HUES48 (cell line): ENCODE results near the gene FBXL12.
"Not testable (repeated sequence)": the region's sequence is repeated elsewhere in the genome, so short reads cannot be mapped to it uniquely, and the experiment has no call there.

Experiments used
- H3K27ac ChIP-seq: one replicate; pipeline ENCODE4 v1.7.0; 2013; ENCODE audit warnings: low read depth, low read length, inconsistent platforms
- H3K27me3 ChIP-seq: 2 replicates; pipeline ENCODE4 v1.6.1; 2013; ENCODE audit warnings: mild to moderate bottlenecking, low read length; ENCODE audit not compliant: control insufficient read depth, insufficient read depth
- H3K36me3 ChIP-seq: 2 replicates; pipeline ENCODE4 v1.6.1; 2013; ENCODE audit warnings: low read length; ENCODE audit not compliant: control insufficient read depth, insufficient read depth
- H3K4me1 ChIP-seq: 2 replicates; pipeline ENCODE4 v1.6.1; 2013; ENCODE audit warnings: mild to moderate bottlenecking, low read length; ENCODE audit not compliant: control insufficient read depth, insufficient read depth
- H3K4me3 ChIP-seq: 2 replicates; pipeline ENCODE4 v1.5.1; 2013; ENCODE audit warnings: mild to moderate bottlenecking, low read depth, low read length
- H3K9ac ChIP-seq: 2 replicates; pipeline ENCODE4 v1.6.1; 2013; ENCODE audit warnings: mild to moderate bottlenecking, low read depth, low read length, moderate library complexity
- H3K9me3 ChIP-seq: 2 replicates; pipeline ENCODE4 v1.6.1; 2013; ENCODE audit warnings: low read length; ENCODE audit not compliant: control insufficient read depth, insufficient read depth

Gene FBXL12

DNA sequence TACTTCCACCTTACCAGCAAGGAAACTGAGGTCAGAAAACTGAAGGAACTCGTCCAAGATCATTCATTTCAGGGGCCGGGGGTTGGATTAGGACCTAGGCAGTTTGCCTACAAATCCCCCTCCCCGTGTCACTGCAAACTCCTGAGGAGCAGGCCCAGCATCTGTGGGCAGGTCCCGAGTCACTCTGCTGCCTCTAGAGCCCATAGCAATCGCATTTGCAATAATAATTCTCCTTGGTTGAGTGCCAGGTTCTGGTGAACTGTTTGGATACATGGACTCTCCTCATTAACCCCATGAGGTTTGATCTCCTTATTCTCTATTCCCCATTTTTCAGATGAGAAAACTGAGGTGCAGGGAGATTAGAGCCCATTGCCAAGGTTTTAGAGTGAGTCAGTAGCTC, 17.1 kb upstream of the FBXL12 start:
- Histone ChIP-seq H3K9ac (no peak overlapping the region), H3K27ac (no peak overlapping the region), H3K36me3 (peaks cover 32% of the 10 kb centered on the region)

DNA sequence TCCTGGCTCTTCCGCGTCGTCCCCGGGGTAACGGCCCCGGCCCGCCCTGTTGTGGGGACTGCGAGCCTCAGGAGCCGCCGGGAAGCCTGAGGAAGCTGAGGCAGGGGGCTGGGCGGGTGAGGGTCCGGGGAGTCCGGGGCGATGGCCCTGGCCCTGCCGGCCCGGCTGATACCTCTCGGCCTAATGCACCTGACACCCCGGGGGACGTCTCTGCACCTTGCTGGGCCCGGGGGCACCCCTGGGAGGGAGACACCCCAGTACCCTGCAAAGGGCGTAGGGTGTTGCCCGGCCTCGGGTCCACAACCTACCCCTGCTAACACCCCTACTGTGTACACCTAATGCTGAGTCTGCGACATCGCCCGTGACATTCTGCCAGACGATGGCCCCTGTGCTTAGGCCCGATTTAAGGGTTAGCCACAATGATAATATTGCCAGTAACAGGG, 16.6 kb upstream of the FBXL12 start:
- H3K27me3 ChIP-seq = no peaks in the 10 kb centered on the region

More for the DNA sequence above, 17.1 kb upstream of the FBXL12 start:
- H3K9me3 ChIP-seq = no peaks in the 10 kb centered on the region
- H3K4me3 ChIP-seq = peak overlapping the region; percentile 80
- H3K27me3 ChIP-seq = no peaks in the 10 kb centered on the region
- H3K4me1 ChIP-seq = no peaks in the 10 kb centered on the region

DNA sequence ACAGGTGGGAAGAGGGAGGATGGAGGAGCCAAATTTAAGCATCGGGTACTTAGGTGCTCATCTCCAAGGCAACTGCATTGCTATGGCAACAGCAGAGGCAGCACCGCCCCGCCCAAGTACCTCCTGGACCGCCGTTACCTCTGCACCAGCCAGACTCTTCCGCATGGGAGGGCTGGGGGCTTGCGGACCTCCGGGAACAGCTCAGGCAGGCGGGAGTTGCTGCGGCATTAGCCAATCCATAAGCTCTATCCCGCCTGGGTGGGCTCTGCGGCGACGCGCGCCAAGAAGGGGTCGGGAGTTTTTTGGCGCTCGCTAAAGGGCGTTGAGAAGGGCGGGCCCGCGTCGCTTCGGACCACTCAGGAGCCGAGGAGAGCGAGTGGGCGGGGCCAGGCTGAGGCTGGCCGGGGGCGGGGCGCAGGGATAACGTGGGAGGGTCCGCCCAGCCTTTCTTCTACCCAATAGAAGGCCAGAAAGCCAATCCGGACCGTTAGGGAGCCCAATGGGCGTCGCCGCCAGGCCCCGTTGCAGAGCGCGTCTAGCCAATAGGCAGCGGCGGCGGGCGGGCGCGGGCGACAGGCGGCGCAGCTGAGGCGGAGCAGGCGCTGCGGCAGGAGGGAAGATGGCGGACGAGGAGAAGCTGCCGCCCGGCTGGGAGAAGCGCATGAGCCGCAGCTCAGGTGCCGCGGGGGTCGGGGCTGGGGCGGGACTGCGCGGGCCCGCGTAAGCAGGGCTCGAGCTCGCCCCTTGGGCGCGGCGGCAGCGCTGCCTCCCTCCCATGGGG, 16.0 kb upstream of the FBXL12 start, which contains the start of gene PIN1:
PIN1 (plus strand) TSS at position 593 of the 781 bp plus-strand sequence; CDS start at position 620, 27 bp downstream.
- no peaks in the 10 kb centered on the region for H3K27me3 ChIP-seq
- no peaks in the 10 kb centered on the region for H3K4me1 ChIP-seq
- peak within 1 kb of the TSS; percentile 41 for H3K9ac ChIP-seq
- peak within 1 kb of the TSS; percentile 35 for H3K27ac ChIP-seq
- peaks cover 28% of the 10 kb centered on the region for H3K36me3 ChIP-seq
- H3K4me3 ChIP-seq = peak within 1 kb of the TSS; percentile 80
- H3K9me3 ChIP-seq = no peaks in the 10 kb centered on the region

More for the DNA sequence above, 16.6 kb upstream of the FBXL12 start:
- Histone ChIP-seq H3K4me3 (peak overlapping the region; percentile 80), H3K36me3 (peaks cover 28% of the 10 kb centered on the region), H3K9me3 (no peaks in the 10 kb centered on the region), H3K27ac (peak overlapping the region; percentile 35), H3K9ac (peak overlapping the region; percentile 41), H3K4me1 (no peaks in the 10 kb centered on the region)

DNA sequence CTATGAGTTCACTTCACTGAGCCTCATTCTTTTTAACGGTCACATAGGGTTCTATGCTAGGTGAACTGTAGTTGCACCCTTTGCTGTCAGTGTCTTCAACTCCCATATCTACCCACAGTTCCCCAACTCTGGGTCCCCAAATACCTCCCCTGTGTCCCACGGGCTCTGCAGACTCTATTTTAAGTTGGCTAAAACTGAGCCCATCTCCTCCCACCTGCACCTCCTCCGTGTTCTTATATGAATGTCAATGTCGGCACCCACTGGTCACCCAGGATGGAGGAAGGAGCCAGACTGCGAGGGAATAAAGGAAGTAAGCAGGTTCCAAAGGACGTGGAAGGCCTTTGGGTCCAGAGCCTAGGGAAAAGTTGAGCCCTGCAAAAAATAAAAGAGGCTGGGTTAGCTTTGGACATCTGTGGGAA, 15.4 kb upstream of the FBXL12 start:
- no peaks in the 10 kb centered on the region for H3K4me1 ChIP-seq
- peak overlapping the region; percentile 50 for H3K4me3 ChIP-seq
- no peak overlapping the region for H3K9ac ChIP-seq
- H3K9me3 ChIP-seq = no peaks in the 10 kb centered on the region
- peaks cover 26% of the 10 kb centered on the region for H3K36me3 ChIP-seq
- H3K27me3 ChIP-seq = no peaks in the 10 kb centered on the region
- no peak overlapping the region for H3K27ac ChIP-seq

DNA sequence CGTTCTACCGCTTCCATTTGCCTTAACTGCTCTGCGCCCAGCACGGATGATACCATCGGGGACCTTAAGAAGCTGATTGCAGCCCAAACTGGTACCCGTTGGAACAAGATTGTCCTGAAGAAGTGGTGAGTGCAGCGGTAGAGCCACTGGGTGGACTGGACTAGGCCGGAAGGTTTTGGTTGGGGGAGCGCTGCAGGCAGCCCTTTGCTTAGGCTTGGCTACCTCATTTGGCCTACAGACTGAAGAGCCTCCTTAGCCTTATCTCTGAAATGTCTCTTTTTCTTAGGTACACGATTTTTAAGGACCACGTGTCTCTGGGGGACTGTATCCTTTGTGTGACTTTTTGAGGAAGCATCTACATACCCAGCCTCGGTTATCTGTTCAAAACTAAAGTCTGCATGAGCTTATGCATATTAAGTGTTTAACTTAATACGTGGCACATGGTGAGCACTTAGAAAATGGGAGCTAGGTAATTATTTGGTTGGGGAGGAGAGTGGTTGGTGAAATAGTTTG, 9.7 kb upstream of the FBXL12 start:
- H3K27ac ChIP-seq = no peak overlapping the region

DNA sequence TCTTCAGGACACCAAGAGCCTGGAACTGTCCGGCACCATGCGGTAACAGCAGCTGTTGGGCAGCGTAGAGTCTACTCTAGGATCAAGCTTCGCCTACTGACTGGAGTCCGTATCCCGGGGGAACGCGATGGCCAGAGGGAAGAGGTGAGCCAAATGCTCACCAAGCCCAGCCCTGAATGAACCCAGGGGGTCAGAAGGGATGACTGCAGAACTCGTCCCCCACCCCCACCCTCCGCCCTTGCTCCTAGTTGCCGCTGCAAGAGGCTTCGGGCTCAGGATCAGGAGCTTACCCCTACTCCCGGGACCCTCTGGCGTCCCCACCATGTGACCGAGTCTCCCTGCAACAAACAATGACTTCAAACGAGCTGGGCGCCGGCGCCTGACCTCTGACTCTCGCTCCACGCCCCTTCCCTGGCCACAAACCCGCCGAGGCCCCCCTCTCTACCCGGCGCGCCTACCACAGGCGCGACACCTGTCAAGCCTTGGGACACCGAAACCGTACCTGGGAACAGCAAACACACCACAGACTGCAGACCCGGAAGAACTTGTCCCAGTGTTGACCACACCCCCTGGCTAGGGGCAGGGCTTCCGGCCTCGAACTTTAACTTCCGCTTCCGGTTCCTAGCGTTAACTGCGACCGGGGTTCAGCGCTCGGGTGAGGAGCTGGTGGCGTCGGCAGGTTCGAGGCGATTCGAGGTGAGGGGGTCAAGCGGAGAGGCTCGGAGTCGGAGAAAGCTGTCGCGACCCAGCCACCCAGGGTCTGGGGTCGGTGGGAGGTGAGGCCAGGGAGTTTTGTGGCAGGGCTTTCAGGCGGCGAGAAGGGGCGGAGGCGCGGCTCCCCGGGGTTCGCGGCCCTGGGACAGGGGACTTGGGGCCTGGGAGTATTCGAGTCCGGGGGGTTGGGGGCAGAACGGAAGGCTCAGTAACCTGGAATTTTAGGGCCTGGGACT, 8.7 kb upstream of the FBXL12 start, which contains the start of gene UBL5:
UBL5 (plus strand) TSS at position 630 of the 950 bp plus-strand sequence. CDS start 420 bp downstream, outside the sequence.
- Histone ChIP-seq H3K36me3 (peaks cover 18% of the 10 kb centered on the region), H3K9ac (peak within 1 kb of the TSS; percentile 60), H3K27ac (peak within 1 kb of the TSS; percentile 92), H3K4me3 (peak within 1 kb of the TSS; percentile 91), H3K9me3 (no peaks in the 10 kb centered on the region), H3K27me3 (no peaks in the 10 kb centered on the region), H3K4me1 (no peaks in the 10 kb centered on the region)

More for the DNA sequence above, 9.7 kb upstream of the FBXL12 start:
- Histone ChIP-seq H3K4me3 (peak overlapping the region; percentile 91), H3K9ac (peak overlapping the region; percentile 49; the same call in 1 of the 2 replicates), H3K27me3 (no peaks in the 10 kb centered on the region), H3K36me3 (peaks cover 18% of the 10 kb centered on the region), H3K9me3 (no peaks in the 10 kb centered on the region), H3K4me1 (no peaks in the 10 kb centered on the region)

DNA sequence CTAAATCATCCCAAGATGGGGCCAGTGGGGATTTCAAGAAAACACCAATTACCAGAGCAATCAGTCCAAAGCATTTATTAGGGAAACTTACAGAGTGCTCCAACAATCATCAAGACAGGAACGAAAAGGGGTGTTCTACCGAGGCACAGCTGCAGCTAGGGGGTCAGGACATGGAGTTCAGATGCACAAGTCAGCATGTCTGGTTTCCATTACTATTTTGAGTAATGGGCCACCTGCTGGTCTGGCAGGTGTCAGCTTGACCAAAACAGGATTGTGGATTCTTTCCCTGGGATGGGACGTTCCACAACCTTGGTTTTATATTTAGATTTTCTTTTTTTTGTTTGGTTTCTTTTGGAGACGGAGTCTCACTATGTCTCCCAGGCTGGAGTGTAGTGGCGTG, 4.9 kb upstream of the FBXL12 start:
- H3K4me3 ChIP-seq = no peak overlapping the region
- H3K9me3 ChIP-seq = no peaks in the 10 kb centered on the region
- no peaks in the 10 kb centered on the region for H3K27me3 ChIP-seq
- H3K4me1 ChIP-seq = peaks cover 6% of the 10 kb centered on the region
- 0 out of 2 replicates have a peak, but pooled peaks cover 4% of the 10 kb centered on the region for H3K36me3 ChIP-seq
- no peak overlapping the region for H3K27ac ChIP-seq
- H3K9ac ChIP-seq = no peak overlapping the region

DNA sequence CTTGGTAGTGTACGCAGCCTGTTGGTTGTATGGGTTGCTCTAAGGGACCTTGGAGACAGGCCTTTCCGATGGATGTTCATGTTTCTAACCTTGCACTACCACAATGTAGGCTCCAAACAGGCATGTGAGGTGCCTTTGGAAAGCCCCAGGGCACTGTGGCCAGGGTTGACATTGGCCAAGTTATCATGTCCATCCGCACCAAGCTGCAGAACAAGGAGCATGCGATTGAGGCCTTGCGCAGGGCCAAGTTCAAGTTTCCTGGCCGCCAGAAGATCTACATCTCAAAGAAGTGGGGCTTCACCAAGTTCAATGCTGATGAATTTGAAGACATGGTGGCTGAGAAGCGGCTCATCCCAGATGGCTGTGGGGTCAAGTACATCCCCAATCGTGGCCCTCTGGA, 1.2 kb upstream of the FBXL12 start:
- Histone ChIP-seq H3K27ac (peak overlapping the region; percentile 42), H3K4me3 (peak overlapping the region; percentile 51; the same call in 1 of the 2 replicates)
- not testable (repeated sequence) for H3K9me3 ChIP-seq, H3K9ac ChIP-seq, H3K4me1 ChIP-seq, H3K36me3 ChIP-seq, H3K27me3 ChIP-seq

DNA sequence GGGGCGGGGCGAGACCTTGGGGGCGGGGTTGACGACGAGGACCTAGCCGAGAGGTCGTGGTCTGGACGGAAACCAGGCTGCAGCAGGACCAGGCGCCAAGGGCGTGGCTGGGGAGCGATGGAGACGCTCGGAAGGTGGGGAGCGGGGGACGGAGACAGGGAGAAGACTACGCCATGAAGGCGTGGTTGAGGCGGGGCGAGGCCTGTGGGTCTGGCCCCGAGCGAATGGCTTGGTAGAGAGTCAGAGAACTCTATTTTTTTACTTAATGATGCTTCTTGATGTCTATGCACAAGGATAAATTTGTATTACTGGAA, 674 bp upstream of the FBXL12 start:
- Histone ChIP-seq H3K4me1 (peaks cover 6% of the 10 kb centered on the region), H3K9me3 (no peaks in the 10 kb centered on the region), H3K27ac (peak overlapping the region; percentile 42), H3K9ac (no peak overlapping the region), H3K27me3 (no peaks in the 10 kb centered on the region), H3K36me3 (no peaks in the 10 kb centered on the region), H3K4me3 (peak overlapping the region; percentile 51)

DNA sequence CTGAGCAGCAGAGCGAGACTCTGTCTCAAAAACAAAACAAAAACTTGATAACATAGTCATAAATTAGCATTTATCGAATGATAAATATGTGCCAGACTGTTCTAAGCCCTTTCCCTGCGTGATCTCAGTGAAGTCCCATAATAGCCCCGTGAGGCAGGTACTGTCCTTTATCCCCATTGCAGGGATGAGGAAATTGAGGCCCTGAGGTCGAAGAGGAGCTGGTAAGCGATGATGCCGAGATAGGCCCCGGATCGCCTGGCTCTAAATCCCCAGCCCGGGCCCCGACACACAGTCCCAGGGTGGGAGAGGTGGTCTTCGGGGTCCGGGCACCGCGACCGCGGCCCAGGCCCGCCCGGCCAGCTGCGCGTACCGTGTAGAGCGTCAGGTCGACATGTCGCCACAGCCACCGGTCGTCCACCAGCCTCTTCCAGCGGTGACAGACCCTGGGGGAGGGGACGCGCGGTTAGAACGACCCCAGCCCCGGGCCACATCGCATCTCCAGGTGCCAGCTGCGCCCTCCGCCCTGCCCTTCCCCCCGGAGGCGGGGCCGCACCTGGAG, 625 bp downstream of the FBXL12 start:
- peak overlapping the region; percentile 97 for H3K27ac ChIP-seq
- H3K4me3 ChIP-seq = peak overlapping the region; percentile 87
- H3K27me3 ChIP-seq = no peaks in the 10 kb centered on the region
- no peaks in the 10 kb centered on the region for H3K9me3 ChIP-seq
- 0 out of 2 replicates have a peak, but pooled peaks cover 3% of the 10 kb centered on the region for H3K36me3 ChIP-seq
- peaks cover 6% of the 10 kb centered on the region for H3K4me1 ChIP-seq
- peak overlapping the region; percentile 84 for H3K9ac ChIP-seq
